ENCODE measurements around the gene PPP1R3C. TPM values are rescaled to one million over a fixed set of nuclear protein-coding genes. Genes with fewer than 3 reads are reported as not detected.

Gene PPP1R3C
- total and polyA plus RNA-seq, 2 of the 4 experiments (the other 2 are of a cell fraction): 17.4 to 62.9 TPM

GRCh38 chr10:91635401-91636400 lies 2.8 kb upstream of the PPP1R3C start:
- no peak overlapping the region for H2BK5ac ChIP-seq (ENCODE audit: low read depth, low read length, poor library complexity, severe bottlenecking)
- no peaks in the 10 kb centered on the region for H3K9me1 ChIP-seq (ENCODE audit: insufficient read depth, low read length)
- H3K9ac ChIP-seq (ENCODE audit: low read depth, low read length): no peak overlapping the region
- H3K9me3 ChIP-seq (ENCODE audit: control insufficient read depth, insufficient read depth, low read length): no peaks in the 10 kb centered on the region; the same call in 1 of the 2 replicates
- DNase-seq (peak; percentile 81), ATAC-seq (ENCODE audit: low read depth) (no peak)
- H4K20me1 ChIP-seq (ENCODE audit: insufficient read depth, low read length): 0 out of 2 replicates have a peak, but pooled peaks cover 7% of the 10 kb centered on the region
- no peak overlapping the region for H3K27ac ChIP-seq (ENCODE audit: insufficient read depth, low read length)
- dilution Hi-C loops (cut with HindIII; ENCODE audit: low sequenced_read_pairs, unreplicated experiment) (no loop called here), intact Hi-C loops (cut with micrococcal nuclease) (loop anchor here (1.0 to 10.0 kb wide), 6 partner anchors 83 to 751 kb away; no protein-coding TSS in a partner anchor), in situ Hi-C loops (cut with MboI; ENCODE audit: low sequenced_read_pairs) (loop anchor here (5.0 to 10.0 kb wide), 2 partner anchors 138 to 341 kb away; no protein-coding TSS in a partner anchor)
- H3K18ac ChIP-seq (ENCODE audit: low read depth, low read length): peak overlapping the region; percentile 65; the same call in 1 of the 2 replicates
- no peak overlapping the region for H4K91ac ChIP-seq (ENCODE audit: insufficient read depth, low read depth, low read length)
- H3K4me3 ChIP-seq (ENCODE audit: insufficient read depth, low read depth, low read length): no peak overlapping the region
- no peak for TF ChIP-seq CHD1 (IDR thresholded peaks at IDR 0.05; ENCODE audit: low read depth, low read length)
- TF ChIP-seq RAD21 (IDR thresholded peaks at IDR 0.05; ENCODE audit: low read length): peak; percentile 86
- TF ChIP-seq SMC3 (IDR thresholded peaks at IDR 0.05; ENCODE audit: low read depth, low read length): peak; percentile 97
- peak; percentile 41; the same call in 1 of the 2 replicates for TF ChIP-seq MAFK (IDR thresholded peaks at IDR 0.05; ENCODE audit: low read depth, low read length)
- no peak for TF ChIP-seq RFX5 (IDR thresholded peaks at IDR 0.05; ENCODE audit: low read depth, low read length)
- TF ChIP-seq, protein P1, sequence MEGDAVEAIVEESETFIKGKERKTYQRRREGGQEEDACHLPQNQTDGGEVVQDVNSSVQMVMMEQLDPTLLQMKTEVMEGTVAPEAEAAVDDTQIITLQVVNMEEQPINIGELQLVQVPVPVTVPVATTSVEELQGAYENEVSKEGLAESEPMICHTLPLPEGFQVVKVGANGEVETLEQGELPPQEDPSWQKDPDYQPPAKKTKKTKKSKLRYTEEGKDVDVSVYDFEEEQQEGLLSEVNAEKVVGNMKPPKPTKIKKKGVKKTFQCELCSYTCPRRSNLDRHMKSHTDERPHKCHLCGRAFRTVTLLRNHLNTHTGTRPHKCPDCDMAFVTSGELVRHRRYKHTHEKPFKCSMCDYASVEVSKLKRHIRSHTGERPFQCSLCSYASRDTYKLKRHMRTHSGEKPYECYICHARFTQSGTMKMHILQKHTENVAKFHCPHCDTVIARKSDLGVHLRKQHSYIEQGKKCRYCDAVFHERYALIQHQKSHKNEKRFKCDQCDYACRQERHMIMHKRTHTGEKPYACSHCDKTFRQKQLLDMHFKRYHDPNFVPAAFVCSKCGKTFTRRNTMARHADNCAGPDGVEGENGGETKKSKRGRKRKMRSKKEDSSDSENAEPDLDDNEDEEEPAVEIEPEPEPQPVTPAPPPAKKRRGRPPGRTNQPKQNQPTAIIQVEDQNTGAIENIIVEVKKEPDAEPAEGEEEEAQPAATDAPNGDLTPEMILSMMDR (conservative IDR thresholded peaks at IDR 0.05; ENCODE audit: low read depth, low read length): peak; percentile 82
- no peak for TF ChIP-seq MAZ (IDR thresholded peaks at IDR 0.05; ENCODE audit: borderline replicate concordance, low read depth, low read length)
- peak overlapping the region; percentile 37; the same call in 1 of the 2 replicates for H2BK20ac ChIP-seq (ENCODE audit: low read depth, low read length)
- peak overlapping the region; percentile 45; the same call in 1 of the 2 replicates for H2BK120ac ChIP-seq (ENCODE audit: low read depth, low read length)
- no TSS peak for BruUV-seq (replicated peaks)
- H4K5ac ChIP-seq (ENCODE audit: low read depth, low read length): peak overlapping the region; percentile 71; the same call in 1 of the 2 replicates
- no peaks in the 10 kb centered on the region for H3K4me1 ChIP-seq (ENCODE audit: control insufficient read depth, insufficient read depth, low read length)
- H3K79me1 ChIP-seq (ENCODE audit: low read depth in 1 of 2, low read length in 2 of 2): peaks cover 11 to 16% of the 10 kb centered on the region in 2 experiments; a peak in 3 of 4 replicates
- no peaks in the 10 kb centered on the region for H3K27me3 ChIP-seq (ENCODE audit: control insufficient read depth, insufficient read depth, low read length)
- no peak overlapping the region for H3K14ac ChIP-seq (replicated peaks; ENCODE audit: low read depth, low read length)
- ChIA-PET POLR2A (ENCODE audit: unreplicated experiment) (no interaction called here), CTCF (interaction anchor here (0.5 to 5.2 kb wide), 23 partner anchors 8 to 336 kb away, joined by 3 to 30 read pairs (median 4); partner anchors contain the start of gene BTAF1)
- 0 out of 4 replicates have a peak overlapping the region, but pooled peaks of 1 of the 2 experiments have one; percentile 51 for H4K8ac ChIP-seq (ENCODE audit: low read depth in 2 of 2, low read length in 2 of 2)
- no peak overlapping the region for H3K4ac ChIP-seq (ENCODE audit: low read depth, low read length)
- H3K56ac ChIP-seq (ENCODE audit: extremely low read depth, insufficient read depth, low read length): no peak overlapping the region
- no peak overlapping the region for H2AK9ac ChIP-seq (replicated peaks; ENCODE audit: low read depth, low read length, poor library complexity)
- no peak overlapping the region for H3K23ac ChIP-seq (ENCODE audit: low read depth, low read length)
- H2AFZ ChIP-seq (replicated peaks; ENCODE audit: low read length, poor library complexity): no peak overlapping the region
- no peak overlapping the region for H2AK5ac ChIP-seq (ENCODE audit: low read depth, low read length)
- 30% methylated on average over 3 of the region's 10 CpGs; no CpG with 5 or more reads in 1 of the 2 experiments for WGBS, 2 experiments (ENCODE audit: extremely low coverage in 2 of 2, insufficient read length in 1 of 2)
- no peak overlapping the region for H3K4me2 ChIP-seq (ENCODE audit: low read depth, low read length)
- peak overlapping the region; percentile 5; the same call in 1 of the 3 replicates for H2BK15ac ChIP-seq (ENCODE audit: low read depth, low read length)
- H3K36me3 ChIP-seq (ENCODE audit: control insufficient read depth, insufficient read depth, low read length): peaks cover 4% of the 10 kb centered on the region
